HEK293T (cell line): ENCODE data around the gene STRN3.

Experiments
- CTBP1 ChIP-seq: fragments of 450-650 bp; IDR thresholded peaks from 2 replicates; pipeline ENCODE4 v1.6.1; 2016; ENCODE audit warnings: borderline replicate concordance
- FOXM1 ChIP-seq: fragments of 450-650 bp; IDR thresholded peaks from 2 replicates; pipeline ENCODE4 v1.6.1; 2017; ENCODE audit warnings: mild to moderate bottlenecking, borderline replicate concordance
- LEF1 ChIP-seq: fragments of 450-650 bp; IDR thresholded peaks from 2 replicates; pipeline ENCODE4 v1.6.1; 2017; ENCODE audit warnings: mild to moderate bottlenecking, borderline replicate concordance
- PKNOX1 ChIP-seq: fragments of 450-650 bp; IDR thresholded peaks from 2 replicates; pipeline ENCODE4 v1.6.1; 2016
- ZNF384 ChIP-seq: fragments of 450-650 bp; IDR thresholded peaks from 2 replicates; pipeline ENCODE4 v1.6.1; 2016

- TF ChIP-seq FOXM1 (no peak), CTBP1 (no peak), PKNOX1 (no peak), LEF1 (no peak), ZNF384 (no peak)
Observed at GRCh38 chr14:31001339-31001658, 24.9 kb downstream of the STRN3 start.
